Inferior parietal cortex (tissue), 1 donor: ENCODE results near the gene CD2BP2.
A peak's percentile ranks its signal among the peaks of the same experiment; 100 is the strongest.
"Not testable (repeated sequence)": the region's sequence is repeated elsewhere in the genome, so short reads cannot be mapped to it uniquely, and the experiment has no call there.

ENCODE experiments used
- DNase-seq: peaks from one replicate; pipeline ENCODE4 v3.0.0-alpha.2; 2016; ENCODE audit errors: extremely low spot score

Gene CD2BP2

GRCh38 chr16:30342751-30343490 is 12.2 kb downstream of the CD2BP2 start:
- no peak for DNase-seq

- DNase-seq, result not testable (repeated sequence)
Observed at GRCh38 chr16:30341971-30342370, 13.1 kb downstream of the CD2BP2 start.

- DNase-seq, result no peak
Observed at GRCh38 chr16:30340621-30341020, 14.5 kb downstream of the CD2BP2 start.

GRCh38 chr16:30338715-30339114 is 16.4 kb downstream of the CD2BP2 start:
- peak; percentile 47 for DNase-seq

- not testable (repeated sequence) for DNase-seq
Observed at GRCh38 chr16:30337964-30338357, 17.1 kb downstream of the CD2BP2 start.

- no peak for DNase-seq
Observed at GRCh38 chr16:30335598-30336474, 19.3 kb downstream of the CD2BP2 start.

- peak; percentile 60 for DNase-seq
Observed at GRCh38 chr16:30335028-30335597, 20.0 kb downstream of the CD2BP2 start.

GRCh38 chr16:30334473-30334989 is 20.6 kb downstream of the CD2BP2 start:
- peak; percentile 30 for DNase-seq

GRCh38 chr16:30324220-30324619 is 30.9 kb downstream of the CD2BP2 start:
- DNase-seq, result not testable (repeated sequence)

GRCh38 chr16:30318647-30319046 is 36.5 kb downstream of the CD2BP2 start:
- DNase-seq, result not testable (repeated sequence)

GRCh38 chr16:30310937-30311336 is 44.2 kb downstream of the CD2BP2 start:
- DNase-seq, result not testable (repeated sequence)

- not testable (repeated sequence) for DNase-seq
Observed at GRCh38 chr16:30309255-30309654, 45.9 kb downstream of the CD2BP2 start.
